HG02759 (cell line): ENCODE data around the gene FUT7.
"Not testable (repeated sequence)": the region's sequence is repeated elsewhere in the genome, so short reads cannot be mapped to it uniquely, and the experiment has no call there.

Source experiments
- ATAC-seq: cut with Tn5 transposase; IDR thresholded peaks from one replicate; pipeline ENCODE4 v1.9.1; 2021; ENCODE audit warnings: mild to moderate bottlenecking, moderate library complexity; ENCODE audit not compliant: unreplicated experiment

The FUT7 gene

DNA sequence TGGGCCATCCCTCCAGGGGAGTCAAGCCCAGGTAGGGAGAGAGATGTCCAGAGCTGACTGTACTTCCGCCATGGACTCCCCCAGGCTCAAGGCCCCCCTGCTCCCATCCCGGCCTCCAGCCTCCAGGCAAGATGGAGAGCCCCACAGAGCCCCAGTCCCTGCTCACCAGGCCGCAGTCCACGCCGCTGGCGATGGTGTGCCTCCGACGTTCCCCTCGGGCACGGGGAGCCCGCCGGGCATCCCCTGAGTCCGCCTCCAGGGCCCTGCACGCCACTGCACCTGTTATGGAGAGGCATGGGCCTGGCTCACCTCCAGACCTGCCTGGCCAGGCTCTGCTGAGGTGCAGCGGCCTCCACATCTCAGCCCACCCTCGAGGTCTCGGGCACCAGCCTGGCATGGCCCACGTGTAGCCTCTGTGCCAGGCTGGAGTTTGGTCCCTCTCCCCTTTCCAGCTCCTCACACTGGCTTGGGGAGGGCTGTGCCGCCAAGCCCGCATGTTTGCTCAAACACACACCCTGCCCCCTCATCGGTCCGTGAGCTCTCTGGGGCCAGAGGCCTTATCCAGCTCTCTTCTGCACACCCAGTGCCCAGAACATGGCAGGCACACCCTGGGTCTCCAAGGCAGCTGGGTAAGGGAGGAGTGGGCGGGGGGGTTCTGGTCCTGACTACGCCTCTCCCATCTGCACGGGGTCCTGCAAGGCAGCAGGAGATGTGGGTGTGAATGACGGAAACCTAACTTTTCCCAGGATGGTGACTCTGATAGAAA is 34.4 kb upstream of the FUT7 start:
- ATAC-seq = no peak

DNA sequence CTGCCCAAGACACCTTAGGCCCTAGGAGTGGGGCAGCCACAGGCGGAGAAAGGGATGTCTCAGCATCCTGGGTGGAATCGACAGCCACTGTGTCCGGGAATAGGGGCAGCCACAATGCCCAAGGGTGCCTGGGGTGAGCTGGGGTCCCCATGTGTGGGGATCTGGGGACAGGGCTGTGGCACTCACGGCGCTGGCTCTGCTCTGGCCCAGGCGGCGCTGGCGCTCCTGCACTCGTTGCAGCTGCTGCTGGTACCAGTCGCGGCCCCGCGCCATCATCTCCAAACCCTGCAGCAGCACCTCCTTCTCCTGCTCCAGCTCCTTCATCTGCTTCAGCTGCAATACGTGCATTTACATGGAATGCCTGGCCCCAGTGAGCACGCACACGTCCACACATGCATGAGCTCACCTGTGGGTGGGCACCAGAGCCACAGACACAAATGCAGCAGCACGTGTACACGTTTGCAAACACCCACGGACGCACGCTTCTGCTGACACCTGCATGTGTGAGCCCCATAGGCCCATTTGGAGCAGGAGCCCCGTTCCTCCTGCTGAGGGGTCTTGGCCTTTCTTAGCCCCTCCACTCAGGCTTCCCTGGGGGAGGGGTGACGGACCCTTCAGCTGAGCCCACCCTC is 33.6 kb upstream of the FUT7 start:
- no peak for ATAC-seq

DNA sequence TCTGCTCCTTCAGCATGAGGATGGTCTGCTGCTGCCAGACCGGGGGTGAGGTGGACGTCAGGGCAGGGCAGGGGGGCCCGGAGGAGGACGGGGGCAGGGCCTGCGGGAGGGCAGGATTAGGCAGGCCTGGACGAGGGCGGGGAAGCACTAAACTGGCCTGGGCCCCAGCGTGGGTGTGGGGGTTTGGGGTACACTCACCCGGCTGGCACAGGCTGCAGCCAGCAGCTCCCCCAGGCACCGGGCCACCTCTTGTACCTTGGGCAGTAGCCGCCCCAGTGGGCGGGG is 32.9 kb upstream of the FUT7 start:
- no peak for ATAC-seq

DNA sequence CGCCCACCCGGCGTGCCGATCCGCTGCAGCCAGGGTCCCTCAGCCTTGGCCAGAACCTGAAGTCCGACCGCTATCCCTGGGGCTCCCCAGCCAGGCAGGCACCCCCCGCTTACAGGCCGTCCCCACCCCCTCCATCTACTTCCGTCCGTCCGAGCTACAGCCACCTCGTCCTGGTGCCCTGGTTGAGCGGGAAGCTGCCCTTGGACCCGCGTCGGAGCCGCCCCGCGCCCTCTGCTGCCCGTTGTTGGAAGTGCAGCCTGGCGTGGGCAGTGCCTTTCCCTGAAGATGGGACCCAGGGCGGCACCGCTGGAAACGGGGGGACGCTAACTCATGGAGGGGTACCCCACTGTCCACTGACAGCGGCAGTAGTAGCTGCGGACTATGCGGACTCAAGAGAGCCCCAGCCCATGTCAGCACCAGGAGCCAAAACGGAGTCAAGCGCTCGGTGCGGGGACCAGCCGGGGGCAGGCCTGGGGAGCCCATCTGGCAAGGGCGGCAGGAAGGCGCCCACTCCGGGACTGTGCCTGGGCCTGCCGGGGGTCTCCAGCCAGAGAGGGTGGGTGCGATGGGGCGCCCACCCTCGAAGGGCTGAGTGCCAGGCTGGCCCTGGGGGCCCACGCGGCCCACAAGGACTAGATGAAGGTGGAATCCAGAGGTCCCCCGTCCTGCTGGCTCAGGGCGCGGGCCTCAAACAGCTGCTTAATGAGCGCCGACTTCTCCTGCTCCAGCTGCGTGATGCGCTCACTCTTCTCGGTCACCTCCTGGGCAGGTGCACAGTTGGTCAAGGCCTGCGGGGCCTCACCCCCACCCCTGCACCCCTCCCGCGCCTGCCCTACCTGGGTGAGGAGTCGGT is 32.4 kb upstream of the FUT7 start:
- ATAC-seq = no peak

DNA sequence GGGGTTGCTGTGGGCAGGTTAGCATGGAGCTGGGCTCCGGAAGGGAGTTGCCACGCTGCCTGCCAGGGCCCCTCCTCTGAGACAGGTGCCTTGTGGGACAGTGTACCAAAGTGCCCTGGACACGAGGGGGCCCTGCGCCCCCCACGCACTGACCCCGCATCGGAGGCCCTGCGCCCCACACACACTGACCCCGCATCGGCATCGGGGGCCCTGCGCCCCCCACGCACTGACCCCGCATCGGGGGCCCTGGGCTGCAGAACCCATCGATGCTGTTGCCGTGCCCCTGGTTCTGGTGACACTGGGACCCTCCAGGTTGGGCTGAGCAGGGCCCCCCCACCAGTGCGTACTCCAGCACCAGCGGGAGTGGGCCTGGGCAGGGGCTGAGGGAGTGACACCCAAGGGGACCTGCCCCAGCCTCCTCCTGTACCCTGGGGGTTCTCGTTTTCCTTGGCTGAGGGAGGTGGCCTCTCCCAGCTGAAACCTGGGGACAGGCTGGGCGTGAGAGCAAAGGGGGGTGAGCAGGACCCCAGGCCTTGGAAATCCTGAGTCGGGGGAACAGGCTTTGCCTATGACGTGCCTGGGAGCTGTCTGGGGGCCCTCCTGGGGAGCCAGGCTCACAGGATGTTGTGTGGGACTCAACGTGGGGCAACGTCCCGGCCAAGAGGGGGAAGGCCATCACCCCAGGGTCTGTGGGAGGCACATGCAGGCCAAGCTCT is 31.6 kb upstream of the FUT7 start:
- no peak for ATAC-seq

DNA sequence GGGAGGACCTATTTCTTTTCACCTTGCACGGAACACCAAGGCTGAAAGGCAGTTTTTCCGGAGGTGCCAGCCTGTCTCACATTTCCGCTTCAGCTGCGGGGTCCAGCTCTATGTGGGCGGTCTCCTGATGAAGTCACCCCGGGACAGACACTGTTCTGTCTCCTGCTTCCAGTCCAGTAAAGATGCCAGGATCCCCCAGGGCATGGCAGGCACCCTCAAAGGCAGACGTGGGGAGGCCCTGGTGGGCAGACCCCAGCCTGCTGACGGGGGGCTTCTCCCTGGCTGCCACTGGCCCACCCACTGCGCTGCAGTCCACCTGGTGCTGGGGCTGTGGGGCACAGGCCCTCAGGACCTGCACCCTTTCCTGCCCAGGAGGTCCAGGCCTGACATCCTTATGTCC is 30.9 kb upstream of the FUT7 start:
- ATAC-seq = not testable (repeated sequence)

DNA sequence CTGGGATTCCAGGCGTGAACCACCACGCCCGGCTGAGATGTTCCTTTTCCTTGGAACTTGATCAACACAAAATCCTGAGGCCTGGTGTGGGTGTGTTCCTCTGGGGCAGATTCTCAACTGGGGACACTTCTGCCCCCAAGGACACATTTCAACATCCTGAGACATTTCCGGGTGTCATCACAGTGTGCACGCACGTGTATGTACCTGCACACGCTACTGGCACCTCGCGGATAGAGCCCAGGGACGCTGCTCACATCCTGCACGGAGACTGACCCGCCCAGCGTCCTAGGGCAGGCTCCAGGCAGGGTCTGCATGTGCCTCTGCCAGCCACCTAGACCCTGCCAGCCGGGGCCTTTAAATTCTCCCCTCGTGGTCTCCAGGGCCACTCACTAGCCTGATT is 30.5 kb upstream of the FUT7 start:
- no peak for ATAC-seq

DNA sequence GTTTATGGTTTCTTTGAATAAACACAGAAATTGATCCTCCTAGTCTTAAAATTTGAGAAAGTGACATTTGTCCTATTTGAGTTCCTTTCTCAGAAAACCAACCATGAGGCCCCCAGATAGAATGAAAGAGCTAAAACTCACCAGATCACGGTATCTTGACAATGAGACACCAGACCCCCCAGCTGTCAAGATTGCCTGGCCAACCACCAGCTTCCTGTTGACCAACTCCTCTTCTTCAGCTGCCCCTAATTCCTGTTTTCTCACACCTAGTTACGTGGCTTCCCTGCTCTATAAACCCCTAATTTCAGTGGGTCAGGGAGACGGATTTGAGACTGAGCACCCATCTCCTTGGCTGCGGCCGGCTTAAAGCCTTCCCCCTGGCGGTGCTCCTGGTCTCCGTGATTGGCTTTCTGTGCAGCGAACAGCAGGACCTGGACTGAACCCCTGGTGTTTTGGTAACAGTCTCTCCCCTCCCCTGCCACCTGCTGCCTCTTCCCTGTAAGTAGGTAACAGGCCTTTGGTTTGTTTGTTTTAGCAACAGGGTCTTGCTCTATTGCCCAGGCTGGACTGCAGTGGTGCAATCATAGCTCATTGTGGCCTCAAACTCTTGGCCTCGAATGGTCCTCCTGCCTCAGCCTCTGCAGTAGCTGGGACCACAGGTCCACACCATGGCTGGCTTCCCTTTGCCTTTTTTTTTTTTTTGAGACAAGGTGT is 26.8 kb upstream of the FUT7 start:
- no peak for ATAC-seq

DNA sequence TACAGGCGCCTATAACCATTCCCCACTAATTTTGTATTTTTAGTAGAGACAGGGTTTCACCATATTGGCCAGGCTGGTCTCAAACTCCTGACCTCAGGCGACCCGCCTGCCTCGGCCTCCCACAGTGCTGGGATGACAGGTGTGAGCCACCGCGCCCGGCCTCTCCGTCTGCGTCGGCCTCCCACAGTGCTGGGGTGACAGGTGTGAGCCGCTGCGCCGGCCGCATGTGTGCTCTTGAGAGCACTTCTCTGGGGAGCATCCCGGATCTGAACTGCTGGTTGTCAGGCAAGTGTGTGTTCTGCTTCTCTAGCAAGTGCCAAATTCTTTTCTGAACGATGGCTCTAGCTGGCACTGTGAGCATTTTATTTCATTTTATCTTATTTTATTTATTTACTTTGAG is 25.7 kb upstream of the FUT7 start:
- no peak for ATAC-seq

DNA sequence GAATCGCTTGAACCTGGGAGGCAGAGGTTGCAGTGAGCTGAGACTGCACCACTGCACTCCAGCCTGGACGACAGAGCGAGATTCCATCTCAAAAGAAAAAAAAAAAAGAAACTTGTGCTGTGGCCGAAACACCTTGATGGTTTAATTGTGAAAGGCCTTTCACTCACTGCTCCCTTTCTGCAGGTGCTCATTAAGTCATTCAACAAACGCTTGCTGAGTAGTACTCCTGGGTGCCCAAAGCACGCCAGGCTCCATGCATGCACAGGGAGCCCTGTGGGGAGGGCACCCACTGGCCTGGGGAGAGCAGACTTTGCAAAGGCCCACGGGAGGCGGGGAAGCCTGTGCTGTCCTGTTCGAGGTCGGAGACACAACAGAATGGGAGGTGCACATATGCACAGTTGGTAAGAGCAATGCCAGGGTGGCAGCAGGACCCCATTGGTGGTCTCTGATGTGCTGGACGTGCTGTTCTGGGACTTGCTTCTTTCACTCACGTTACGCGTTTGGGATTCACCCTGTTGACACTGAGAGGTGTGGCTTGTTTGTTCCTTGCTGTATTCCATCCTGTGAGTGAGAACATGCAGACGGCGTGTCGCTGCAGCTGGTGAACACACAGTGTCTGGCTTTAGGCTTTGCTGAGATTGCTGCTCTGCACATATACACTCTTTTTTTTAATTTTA is 25.0 kb upstream of the FUT7 start:
- ATAC-seq = no peak

DNA sequence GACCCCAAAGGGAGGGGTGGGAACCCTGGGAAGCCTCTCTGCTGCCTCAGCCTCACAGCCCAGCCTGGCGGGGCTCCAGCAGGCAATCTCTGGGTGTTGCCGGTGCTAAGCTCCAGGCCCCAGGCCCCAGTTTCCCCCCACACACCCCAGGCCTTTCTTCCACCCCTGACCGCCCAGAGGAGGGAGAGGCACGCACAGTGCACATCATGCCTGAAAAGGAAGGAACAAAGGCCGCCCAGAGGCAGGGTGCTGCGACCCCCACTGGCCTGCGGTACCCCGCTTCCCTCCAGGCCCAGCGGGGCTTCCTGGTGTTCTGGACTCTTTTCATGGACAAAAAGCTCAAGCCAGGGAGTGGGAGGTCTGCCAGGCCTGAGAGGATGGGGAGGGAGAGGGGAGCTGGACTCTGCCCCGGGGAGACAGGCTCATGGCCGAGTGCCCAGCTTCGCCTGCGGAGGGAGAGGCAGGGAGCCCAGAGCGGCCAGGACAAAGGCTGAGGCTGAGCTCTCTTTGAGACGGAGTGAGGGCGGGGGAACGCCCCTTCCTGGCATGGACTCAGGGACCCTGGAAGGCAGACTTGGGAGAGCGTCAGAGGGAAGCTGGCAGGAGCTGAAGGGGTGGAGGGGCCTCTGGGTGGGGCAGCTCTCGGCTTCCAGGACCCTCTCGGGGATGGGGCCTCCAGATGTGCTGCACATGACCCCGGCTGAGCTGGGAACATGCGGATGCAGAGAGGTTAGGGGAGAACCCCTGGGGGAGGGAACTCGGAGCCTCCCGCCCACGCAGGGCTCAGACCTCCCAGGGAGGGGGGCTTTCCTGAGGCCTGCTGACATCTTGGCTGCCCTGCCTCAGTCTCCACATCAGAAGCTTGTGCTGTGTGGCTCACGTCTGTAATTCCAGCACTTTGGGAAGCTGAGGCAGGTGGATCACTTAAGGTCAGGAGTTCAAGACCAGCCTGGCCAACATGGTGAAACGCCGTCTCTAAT is 23.8 kb upstream of the FUT7 start:
- ATAC-seq = no peak

DNA sequence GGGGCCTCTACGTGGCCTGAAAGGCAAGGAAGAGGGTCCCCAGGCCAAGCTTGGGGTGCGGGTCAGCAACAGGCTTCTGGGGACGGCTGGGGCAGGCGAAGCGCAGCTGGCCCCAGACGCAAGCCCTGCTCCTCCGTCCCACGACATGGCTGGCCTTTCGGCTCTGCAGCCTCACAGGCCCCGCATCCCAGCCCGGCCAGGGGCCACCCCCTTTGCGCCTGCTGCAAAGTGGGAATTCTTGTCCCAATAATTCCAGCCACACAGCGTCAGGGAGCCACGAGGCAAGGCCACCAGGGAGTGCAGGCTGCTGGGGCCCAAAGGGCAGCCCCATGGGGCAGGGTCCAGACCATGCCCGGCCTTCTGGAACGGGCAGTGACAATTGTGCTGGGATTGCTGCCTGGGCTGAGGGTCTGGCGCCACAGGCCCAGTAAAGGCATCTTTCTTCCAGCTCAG is 23.1 kb upstream of the FUT7 start:
- ATAC-seq = no peak

DNA sequence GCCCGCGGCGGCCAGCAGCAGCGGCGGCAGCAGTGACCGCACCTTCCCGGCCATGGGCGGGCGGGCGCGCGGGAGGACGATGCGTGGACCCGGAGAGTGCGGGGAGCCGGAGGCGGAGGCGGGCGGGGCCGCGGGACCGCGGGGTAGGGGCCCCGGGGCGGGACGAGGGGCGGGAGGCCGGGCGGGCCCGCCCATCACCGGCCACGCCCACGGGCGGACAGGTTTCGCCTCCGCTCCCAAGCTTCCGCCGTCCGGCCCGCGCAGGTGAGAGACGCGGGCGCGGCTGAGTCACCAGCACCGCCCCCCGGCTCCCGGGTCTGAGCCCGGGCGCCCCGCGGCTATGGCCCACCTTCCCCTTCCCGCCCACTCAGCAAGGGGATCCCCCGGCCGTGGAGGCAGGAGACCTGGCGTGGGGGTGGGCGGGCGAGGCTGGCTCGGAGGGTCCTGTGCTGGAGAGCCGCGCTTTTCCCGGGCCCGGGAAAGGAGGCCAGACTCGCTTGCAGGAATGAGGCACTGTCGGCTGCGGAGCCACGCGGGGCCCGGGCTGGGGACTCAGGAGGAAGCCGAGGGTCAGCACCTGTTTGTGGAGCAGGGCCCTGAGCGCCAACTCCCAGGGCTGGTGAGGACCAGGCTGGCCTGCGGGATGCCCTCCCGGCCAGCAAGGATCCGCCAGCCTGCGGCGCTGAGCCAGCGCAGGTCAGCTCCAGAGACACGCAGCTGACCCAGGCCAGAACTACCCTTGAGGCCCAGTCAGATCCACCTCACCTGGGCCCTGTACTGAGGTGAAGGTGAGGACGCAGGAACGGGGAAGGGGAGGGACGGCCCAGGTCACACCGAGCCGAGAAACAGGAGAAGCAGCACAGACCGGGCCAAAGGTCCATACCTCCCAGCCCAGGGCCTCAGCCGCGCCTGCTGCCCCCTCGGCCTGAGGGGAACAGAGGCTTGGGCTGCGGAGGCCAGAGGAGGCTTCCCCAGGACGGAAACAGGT is 22.4 kb upstream of the FUT7 start, which contains the start of gene ENTPD2:
Gene ENTPD2 (minus strand): TSS at position 118 of the 988 bp plus-strand sequence. CDS start 64 bp downstream, at position 54.
- ATAC-seq = no peak

DNA sequence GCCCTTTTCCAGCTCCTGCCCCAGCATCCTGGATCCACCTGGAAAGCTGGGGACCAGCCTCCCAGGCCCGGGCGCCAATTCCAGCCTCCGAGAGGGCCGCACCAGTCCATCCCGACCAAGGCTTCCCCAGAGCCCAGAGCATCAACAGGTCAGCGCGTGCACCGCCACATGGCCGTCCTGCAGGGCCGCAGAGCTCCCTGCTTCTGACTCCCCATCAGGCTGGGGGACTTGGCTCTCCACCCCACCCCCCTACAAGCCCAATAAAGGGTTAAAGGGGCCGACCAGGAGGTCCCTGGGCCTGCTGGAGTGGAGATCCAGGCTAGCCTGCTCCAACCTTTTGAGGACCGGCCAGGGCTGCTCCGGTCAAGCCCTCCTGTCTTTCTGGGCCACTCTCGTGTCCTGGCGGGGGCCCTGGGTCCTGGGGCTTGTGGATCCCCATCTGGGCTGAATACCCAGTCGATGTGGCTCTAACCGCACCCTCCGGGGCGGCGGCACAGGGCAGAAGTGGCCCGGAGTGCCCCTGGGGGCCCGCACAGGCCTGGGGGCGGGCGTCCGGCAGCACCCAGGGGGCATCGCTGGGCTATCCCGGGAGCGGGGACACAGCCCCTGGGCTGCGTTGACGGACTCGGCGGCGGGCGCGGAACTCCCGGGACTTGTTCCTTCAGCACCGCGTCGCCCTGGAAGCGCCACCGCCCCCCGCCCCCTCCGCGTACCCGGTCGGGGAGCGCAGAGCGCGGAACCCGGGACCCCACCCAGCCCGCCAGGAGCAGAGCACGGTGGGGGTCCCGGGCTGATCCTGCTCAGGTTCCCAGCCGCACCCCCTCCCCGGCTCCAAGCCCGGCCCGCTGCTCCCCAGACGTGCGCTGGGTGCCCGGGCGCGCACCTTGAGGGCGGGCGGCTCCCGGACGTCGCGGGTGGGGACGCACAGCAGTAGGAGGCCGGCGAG is 21.4 kb upstream of the FUT7 start:
- ATAC-seq = no peak

DNA sequence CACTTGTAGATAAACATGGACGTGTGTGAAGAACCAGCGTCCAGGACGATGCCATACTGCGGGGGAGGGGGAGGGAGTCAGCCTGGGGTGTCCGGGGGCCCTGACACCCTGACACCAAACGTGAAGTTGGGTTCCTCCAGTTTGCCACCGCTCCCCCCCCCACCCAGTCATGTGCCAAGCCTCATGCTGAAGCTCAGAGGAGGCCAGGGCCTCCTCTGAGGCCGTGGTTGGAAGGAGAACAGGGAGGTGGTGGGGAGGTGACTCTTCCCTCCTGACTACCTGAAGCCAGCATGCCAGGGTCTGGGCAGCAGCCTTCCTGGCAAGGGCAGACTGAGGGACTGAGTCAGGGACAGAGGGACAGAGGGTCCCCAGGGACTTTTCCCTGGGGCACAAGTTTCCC is 20.4 kb upstream of the FUT7 start:
- ATAC-seq = no peak

DNA sequence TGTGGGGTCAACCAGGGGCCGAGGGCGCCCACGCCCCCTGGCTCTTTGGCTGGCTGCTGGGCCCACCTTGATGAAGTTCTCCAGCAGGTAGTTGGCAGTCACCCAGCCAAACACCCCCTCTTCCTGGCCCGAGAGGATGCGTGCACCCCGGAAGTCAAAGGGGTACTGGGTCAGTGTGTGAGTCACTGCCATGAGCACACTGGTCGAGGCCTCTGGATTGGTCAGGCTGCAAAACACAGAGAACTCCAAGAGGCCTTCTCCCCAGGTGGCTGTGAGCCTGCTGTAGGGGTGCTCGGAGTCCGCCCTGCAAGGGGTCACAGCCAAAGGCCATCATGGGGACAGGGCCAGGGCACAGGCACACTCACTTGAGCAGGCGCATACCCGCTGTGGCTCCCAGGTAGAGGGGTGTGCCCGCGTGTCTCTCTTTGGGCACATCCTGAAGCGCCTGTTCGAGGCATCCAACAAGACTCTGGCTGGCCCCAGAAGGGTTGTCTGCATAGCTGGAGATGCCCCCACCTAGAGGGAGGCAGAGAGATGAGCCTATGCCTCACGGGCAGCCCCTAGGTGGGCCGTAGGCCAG is 19.3 kb upstream of the FUT7 start:
- ATAC-seq = no peak
